Stimulated activated CD4-positive, alpha-beta T cell treated with anti-CD3 and anti-CD28 coated beads, TNF-alpha, amount 100 ng/mL, for 24 hours (primary cell): ENCODE results near the gene LYRM4.

ENCODE experiments used
- DNase-seq, 3 experiments: peaks; one replicate each; pipeline ENCODE4 v3.0.0-alpha.2; 2020; ENCODE audit warnings: low read depth in 3 of 3

LYRM4 gene

GRCh38 chr6:5174756-5175549, 85.8 kb downstream of the LYRM4 start:
- DNase-seq, result no peak

GRCh38 chr6:5174244-5174643, 86.5 kb downstream of the LYRM4 start:
- peak in 2 of 3 experiments; percentile 12 to 32 for DNase-seq

- DNase-seq, result no peak
Measured at GRCh38 chr6:5173810-5174209, 86.9 kb downstream of the LYRM4 start.

- DNase-seq, result no peak
Measured at GRCh38 chr6:5172897-5173474, 87.8 kb downstream of the LYRM4 start.

GRCh38 chr6:5172041-5172653, 88.6 kb downstream of the LYRM4 start:
- no peak for DNase-seq

- DNase-seq, result no peak
Measured at GRCh38 chr6:5167501-5167900, 93.2 kb downstream of the LYRM4 start.

- DNase-seq, result no peak
Measured at GRCh38 chr6:5164092-5164491, 96.7 kb downstream of the LYRM4 start.

- DNase-seq, result no peak
Measured at GRCh38 chr6:5163247-5163646, 97.5 kb downstream of the LYRM4 start.

- no peak for DNase-seq
Measured at GRCh38 chr6:5162355-5162754, 98.4 kb downstream of the LYRM4 start.

- DNase-seq, result no peak
Measured at GRCh38 chr6:5160206-5160605, 100.5 kb downstream of the LYRM4 start.

GRCh38 chr6:5159162-5159561, 101.6 kb downstream of the LYRM4 start:
- DNase-seq, result no peak

- DNase-seq, result no peak
Measured at GRCh38 chr6:5158180-5158579, 102.6 kb downstream of the LYRM4 start.

- DNase-seq, result no peak
Measured at GRCh38 chr6:5157621-5158138, 103.1 kb downstream of the LYRM4 start.

- DNase-seq, result no peak
Measured at GRCh38 chr6:5156627-5157026, 104.1 kb downstream of the LYRM4 start.

- DNase-seq, result no peak
Measured at GRCh38 chr6:5155906-5156305, 104.8 kb downstream of the LYRM4 start.

- DNase-seq, result no peak
Measured at GRCh38 chr6:5153186-5153585, 107.6 kb downstream of the LYRM4 start.

- no peak for DNase-seq
Measured at GRCh38 chr6:5152460-5152859, 108.3 kb downstream of the LYRM4 start.

- no peak for DNase-seq
Measured at GRCh38 chr6:5151955-5152401, 108.8 kb downstream of the LYRM4 start.

- no peak for DNase-seq
Measured at GRCh38 chr6:5151360-5151954, 109.3 kb downstream of the LYRM4 start.

- DNase-seq, result no peak
Measured at GRCh38 chr6:5150551-5151075, 110.1 kb downstream of the LYRM4 start.

GRCh38 chr6:5149891-5150290, 110.9 kb downstream of the LYRM4 start:
- no peak for DNase-seq

GRCh38 chr6:5149159-5149704, 111.5 kb downstream of the LYRM4 start:
- no peak for DNase-seq
